Neuronal stem cell (in vitro differentiated cells): Measurements from ENCODE around the gene RBM43.
"Not testable (repeated sequence)": the region's sequence is repeated elsewhere in the genome, so short reads cannot be mapped to it uniquely, and the experiment has no call there.

ENCODE experiments used
- DNase-seq: peaks from one replicate; pipeline ENCODE4 v3.0.0-alpha.2; 2013; ENCODE audit warnings: low spot score
- H2AFZ ChIP-seq: one replicate; pipeline ENCODE4 v1.6.1; 2013; ENCODE audit warnings: mild to moderate bottlenecking, low read length, inconsistent platforms
- H2AK5ac ChIP-seq: 2 replicates; pipeline ENCODE4 v1.6.1; 2013; ENCODE audit warnings: low read depth, mild to moderate bottlenecking, inconsistent platforms, low read length, moderate library complexity, mixed read lengths
- H2BK120ac ChIP-seq: 2 replicates; pipeline ENCODE4 v1.6.1; 2013; ENCODE audit warnings: low read depth, mild to moderate bottlenecking, inconsistent platforms, low read length, moderate library complexity, mixed read lengths
- H2BK12ac ChIP-seq: one replicate; pipeline ENCODE4 v1.6.1; 2013; ENCODE audit warnings: low read length, inconsistent platforms
- H2BK15ac ChIP-seq: 2 replicates; pipeline ENCODE4 v1.6.1; 2013; ENCODE audit warnings: mild to moderate bottlenecking, low read length, inconsistent platforms, mixed read lengths
- H2BK5ac ChIP-seq: one replicate; pipeline ENCODE4 v1.6.1; 2013; ENCODE audit warnings: inconsistent platforms, mild to moderate bottlenecking, low read length, moderate library complexity
- H3K14ac ChIP-seq: one replicate; pipeline ENCODE4 v1.6.1; 2013; ENCODE audit warnings: low read length, inconsistent platforms
- H3K18ac ChIP-seq: 2 replicates; pipeline ENCODE4 v1.6.1; 2013; ENCODE audit warnings: low read length, inconsistent platforms
- H3K23ac ChIP-seq: 2 replicates; pipeline ENCODE4 v1.6.1; 2013; ENCODE audit warnings: low read depth, mild to moderate bottlenecking, mixed read lengths, low read length, inconsistent platforms; ENCODE audit not compliant: poor library complexity
- H3K27ac ChIP-seq: replicated peaks from 3 replicates; pipeline ENCODE4 v1.5.1; 2013; ENCODE audit warnings: low read length, inconsistent platforms
- H3K27me3 ChIP-seq, 3 experiments: 2 replicates each; pipeline ENCODE4 v1.6.1; 2013; ENCODE audit warnings: low read length in 3 of 3, mild to moderate bottlenecking in 2 of 3, inconsistent platforms in 1 of 3, low read depth in 1 of 3, mixed read lengths in 1 of 3, moderate library complexity in 1 of 3; ENCODE audit not compliant: control insufficient read depth in 3 of 3, insufficient read depth in 3 of 3
- H3K36me3 ChIP-seq, 2 donors: replicated peaks in 1 of 2; 2 replicates each; pipeline ENCODE4 v1.6.1; 2013; ENCODE audit warnings: low read length in 2 of 2; ENCODE audit not compliant: control insufficient read depth in 2 of 2, insufficient read depth in 2 of 2
- H3K4ac ChIP-seq: 2 replicates; pipeline ENCODE4 v1.6.1; 2013; ENCODE audit warnings: inconsistent platforms, mild to moderate bottlenecking, low read length, moderate library complexity
- H3K4me1 ChIP-seq, 2 donors: 1 replicate in 1 of 2; 2 replicates in 1 of 2; pipeline ENCODE4 v1.6.1; 2013; ENCODE audit warnings: low read length in 2 of 2, low read depth in 1 of 2; ENCODE audit not compliant: control insufficient read depth in 2 of 2, insufficient read depth in 1 of 2
- H3K4me2 ChIP-seq: one replicate; pipeline ENCODE4 v1.6.1; 2013; ENCODE audit warnings: mild to moderate bottlenecking, low read length, inconsistent platforms; ENCODE audit not compliant: insufficient read depth, poor library complexity, severe bottlenecking
- H3K4me3 ChIP-seq, 2 donors: 2 replicates each; pipeline ENCODE4 v1.5.1; 2013; ENCODE audit warnings: low read length in 2 of 2, mild to moderate bottlenecking in 2 of 2, inconsistent platforms in 1 of 2, moderate library complexity in 1 of 2
- H3K79me1 ChIP-seq: one replicate; pipeline ENCODE4 v1.6.1; 2013; ENCODE audit warnings: low read depth, mild to moderate bottlenecking, inconsistent platforms, low read length, moderate library complexity
- H3K9ac ChIP-seq: one replicate; pipeline ENCODE4 v1.6.1; 2013; ENCODE audit warnings: mild to moderate bottlenecking, low read depth, low read length, inconsistent platforms; ENCODE audit not compliant: poor library complexity
- H3K9me3 ChIP-seq, 2 donors: replicated peaks in 1 of 2; 2 replicates each; pipeline versions ENCODE3 to v1.6.1; 2013; ENCODE audit warnings: low read length in 2 of 2, mild to moderate bottlenecking in 2 of 2, inconsistent platforms in 1 of 2, low read depth in 1 of 2, mixed read lengths in 1 of 2, moderate library complexity in 1 of 2; ENCODE audit not compliant: control insufficient read depth in 2 of 2, insufficient read depth in 1 of 2
- H4K8ac ChIP-seq: one replicate; pipeline ENCODE4 v1.6.1; 2013; ENCODE audit warnings: low read depth, mild to moderate bottlenecking, inconsistent platforms, low read length, moderate library complexity
- H4K91ac ChIP-seq: one replicate; pipeline ENCODE4 v1.6.1; 2013; ENCODE audit warnings: low read length, low read depth, mild to moderate bottlenecking, inconsistent platforms; ENCODE audit not compliant: poor library complexity
- WGBS, 2 donors: extraction: QIAGEN DNeasy Blood & Tissue Kit; methylation state at CpG; one replicate each; pipeline ENCODE4 v1.1.7; 2013; ENCODE audit warnings: missing lambda C conversion rate in 2 of 2, mixed read lengths in 1 of 2; ENCODE audit not compliant: insufficient read length in 2 of 2, insufficient replicate concordance in 1 of 2; ENCODE audit errors: extremely low coverage in 2 of 2; 5-methylcytosine and 5-hydroxymethylcytosine counted together

Gene RBM43

GRCh38 chr2:151295926-151296325 is 34.3 kb upstream of the RBM43 start:
- not testable (repeated sequence) for H3K27ac ChIP-seq, H3K18ac ChIP-seq, H4K91ac ChIP-seq, H2AFZ ChIP-seq, H3K4me2 ChIP-seq, H3K4ac ChIP-seq, H2BK5ac ChIP-seq, DNase-seq, H2BK120ac ChIP-seq, H2BK15ac ChIP-seq, H3K79me1 ChIP-seq, H3K4me3 ChIP-seq, H3K9me3 ChIP-seq, H3K9ac ChIP-seq, H3K14ac ChIP-seq, H4K8ac ChIP-seq, H3K27me3 ChIP-seq, H3K36me3 ChIP-seq, H3K4me1 ChIP-seq, H2AK5ac ChIP-seq, H3K23ac ChIP-seq
- peak overlapping the region; percentile 41 for H2BK12ac ChIP-seq
- no CpG with 5 or more reads among the region's 35 CpGs for WGBS, 2 donors

DNA sequence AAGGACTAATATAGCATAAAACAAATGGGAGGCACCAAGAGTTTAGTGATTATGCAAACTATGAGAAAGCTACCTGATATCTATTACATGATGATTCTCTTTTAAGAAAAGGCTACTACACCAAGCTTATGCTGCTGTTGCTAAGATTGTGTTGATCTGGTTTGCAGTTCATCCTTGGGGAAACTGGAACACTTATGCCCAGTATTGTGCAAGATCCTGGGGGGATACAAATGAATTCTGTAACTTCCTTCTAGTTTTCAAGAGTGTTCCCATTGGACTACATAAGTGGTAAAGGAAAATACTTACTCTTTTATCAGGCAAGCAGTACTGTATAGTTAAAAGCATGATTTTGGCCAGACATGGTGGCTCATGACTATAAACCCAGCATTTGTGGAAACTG is 30.9 kb upstream of the RBM43 start:
- Histone ChIP-seq H2BK12ac (no peak overlapping the region), H2BK15ac (no peak overlapping the region), H3K4me1 (no peaks in the 10 kb centered on the region), H3K4ac (no peak overlapping the region), H3K18ac (no peak overlapping the region), H2AFZ (no peak overlapping the region), H3K36me3 (no peaks in the 10 kb centered on the region), H3K79me1 (no peaks in the 10 kb centered on the region), H3K14ac (no peak overlapping the region), H2AK5ac (no peak overlapping the region), H3K4me3 (no peak overlapping the region), H3K27ac (no peak overlapping the region), H3K27me3 (peaks cover 0 to 8% (median 0%) of the 10 kb centered on the region in 3 experiments), H4K8ac (no peak overlapping the region), H2BK5ac (no peak overlapping the region), H2BK120ac (no peak overlapping the region), H4K91ac (no peak overlapping the region), H3K9ac (no peak overlapping the region), H3K9me3 (no peaks in the 10 kb centered on the region), H3K4me2 (no peak overlapping the region), H3K23ac (no peak overlapping the region)
- DNase-seq: no peak

DNA sequence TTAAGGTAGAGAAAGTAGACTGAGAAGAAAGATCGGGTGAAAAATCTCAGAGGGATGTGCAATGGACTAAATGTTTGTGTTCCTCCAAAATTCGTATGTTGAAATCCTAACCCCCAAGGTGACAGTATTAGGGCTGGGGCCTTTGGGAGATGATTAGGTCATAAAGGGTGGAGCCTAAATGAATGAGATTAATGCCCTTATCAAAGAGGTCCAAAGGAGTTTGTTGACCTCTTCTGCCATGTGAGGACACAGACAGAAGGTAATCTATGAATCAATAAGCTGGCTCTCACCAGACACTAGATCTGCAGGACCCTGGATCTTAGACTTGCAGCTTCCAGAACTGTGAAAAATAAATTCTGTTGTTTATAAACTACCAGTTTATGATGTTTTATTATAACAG is 30.5 kb upstream of the RBM43 start:
- Histone ChIP-seq H3K14ac (no peak overlapping the region), H3K36me3 (no peaks in the 10 kb centered on the region), H2AK5ac (no peak overlapping the region), H3K27me3 (peaks cover 0 to 8% (median 0%) of the 10 kb centered on the region in 3 experiments), H2AFZ (no peak overlapping the region), H3K9ac (no peak overlapping the region), H2BK120ac (no peak overlapping the region), H3K4me2 (no peak overlapping the region), H4K8ac (no peak overlapping the region), H4K91ac (no peak overlapping the region), H3K9me3 (no peaks in the 10 kb centered on the region), H3K18ac (no peak overlapping the region), H2BK15ac (no peak overlapping the region), H2BK12ac (no peak overlapping the region), H3K4me3 (no peak overlapping the region), H3K79me1 (no peaks in the 10 kb centered on the region), H3K27ac (no peak overlapping the region), H2BK5ac (no peak overlapping the region), H3K23ac (no peak overlapping the region), H3K4ac (no peak overlapping the region), H3K4me1 (no peaks in the 10 kb centered on the region)
- DNase-seq: no peak
- no CpG with 5 or more reads among the region's 2 CpGs for WGBS, 2 donors

DNA sequence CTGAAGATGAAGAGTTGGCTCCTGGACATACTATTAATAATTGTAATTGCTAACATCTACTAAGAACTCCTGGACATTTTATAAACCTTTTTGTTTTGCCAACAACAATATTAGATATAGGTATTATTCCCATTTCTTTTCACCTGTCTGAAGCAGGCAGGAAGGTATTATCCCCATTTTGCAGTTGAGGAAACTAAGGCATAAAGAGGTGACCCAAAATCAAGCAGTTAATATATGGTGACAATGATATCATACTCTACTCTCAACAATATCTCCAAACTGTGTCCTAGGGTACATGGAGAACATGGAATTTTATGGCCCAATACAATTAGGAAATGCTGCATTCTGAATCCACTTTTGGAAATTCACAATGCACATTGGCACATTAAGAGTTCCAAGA is 29.6 kb upstream of the RBM43 start:
- Histone ChIP-seq H3K9ac (no peak overlapping the region), H3K14ac (no peak overlapping the region), H3K79me1 (no peaks in the 10 kb centered on the region), H3K4me3 (no peak overlapping the region), H2BK5ac (no peak overlapping the region), H2AK5ac (no peak overlapping the region), H4K8ac (no peak overlapping the region), H4K91ac (no peak overlapping the region), H3K9me3 (no peaks in the 10 kb centered on the region), H3K18ac (no peak overlapping the region), H3K4ac (no peak overlapping the region), H2BK15ac (no peak overlapping the region), H3K36me3 (no peaks in the 10 kb centered on the region), H2AFZ (no peak overlapping the region), H3K27me3 (peaks cover 0 to 8% (median 0%) of the 10 kb centered on the region in 3 experiments), H3K23ac (no peak overlapping the region), H3K4me1 (no peaks in the 10 kb centered on the region), H2BK120ac (no peak overlapping the region), H2BK12ac (no peak overlapping the region), H3K4me2 (no peak overlapping the region), H3K27ac (no peak overlapping the region)
- no peak for DNase-seq
